RWPE1 (cell line): ENCODE data around the gene PEDS1.
"Not testable (repeated sequence)": the region's sequence is repeated elsewhere in the genome, so short reads cannot be mapped to it uniquely, and the experiment has no call there.

Experiments
- CTCF ChIA-PET: fragments of 350-600 bp; sonication (Branson Sonifier 250); formaldehyde crosslinking; extraction: SDS; loops from one replicate; lab custom pipeline; 2021; lab: Yijun Ruan, JAX
- POLR2A ChIA-PET: fragments of 400-600 bp; formaldehyde crosslinking; extraction: SDS; loops from one replicate; lab custom pipeline; 2020; ENCODE audit warnings: antibody characterized with exemption; ENCODE audit not compliant: low non-redundant PET; lab: Yijun Ruan, JAX
- DNase-seq: peaks from one replicate; pipeline ENCODE4 v3.0.0; 2012; ENCODE audit warnings: low spot score
- H3K27ac ChIP-seq: fragments of 450-650 bp; 2 replicates; pipeline ENCODE4 v1.5.1; 2017
- TF ChIP-seq, protein P1 (sequence below): fragments of 450-650 bp; conservative IDR thresholded peaks from 2 replicates; pipeline ENCODE4 v1.5.1; 2017; ENCODE audit warnings: low read depth, mild to moderate bottlenecking

Gene PEDS1

DNA sequence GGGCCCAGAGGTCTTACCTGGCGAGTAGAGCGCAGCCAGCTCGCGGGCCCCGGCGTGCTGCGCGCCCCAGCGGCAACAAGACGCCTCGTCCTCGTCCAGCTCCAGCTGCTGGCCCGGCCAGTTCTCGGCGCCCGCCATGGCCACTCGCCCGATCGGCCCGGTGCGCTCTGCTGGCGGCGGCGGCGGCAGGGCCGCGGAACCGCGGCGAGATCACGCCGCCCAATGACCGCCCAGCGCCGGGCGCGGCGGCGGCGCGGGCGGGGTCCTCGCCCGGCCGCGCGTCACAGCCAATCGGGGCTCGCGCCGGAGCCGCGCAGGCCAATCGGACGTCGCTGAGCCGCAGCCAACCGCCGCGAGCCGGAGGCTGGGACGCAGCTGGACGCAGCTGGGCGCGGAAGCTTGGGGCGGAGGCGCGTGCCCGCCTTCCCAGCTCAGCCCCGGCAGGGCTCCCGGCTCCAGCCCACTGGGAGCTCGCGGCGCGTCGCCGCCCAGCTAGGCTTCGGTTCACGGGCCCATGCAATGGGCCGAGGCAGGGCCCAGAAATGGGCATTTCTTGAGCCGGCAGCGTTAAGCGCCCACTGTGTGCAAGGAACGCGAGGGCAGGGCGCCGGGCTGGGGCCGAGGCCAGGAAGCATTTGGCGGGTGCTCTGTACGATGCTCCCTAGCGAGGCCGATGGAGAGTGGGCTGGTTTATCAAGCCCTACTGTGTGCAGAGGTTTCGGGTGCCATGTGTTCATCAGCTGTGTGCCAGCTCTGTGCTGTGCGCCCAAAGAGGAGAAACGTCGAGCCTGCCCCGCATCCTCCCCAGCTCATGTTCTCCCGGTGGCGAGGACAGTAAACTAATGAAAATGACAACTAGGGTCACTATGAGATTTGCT is at the start of gene PEDS1:
Gene PEDS1 (minus strand): TSS at position 224 of the 878 bp plus-strand sequence. CDS start 86 bp downstream, at position 138.
- TF ChIP-seq, protein P1, sequence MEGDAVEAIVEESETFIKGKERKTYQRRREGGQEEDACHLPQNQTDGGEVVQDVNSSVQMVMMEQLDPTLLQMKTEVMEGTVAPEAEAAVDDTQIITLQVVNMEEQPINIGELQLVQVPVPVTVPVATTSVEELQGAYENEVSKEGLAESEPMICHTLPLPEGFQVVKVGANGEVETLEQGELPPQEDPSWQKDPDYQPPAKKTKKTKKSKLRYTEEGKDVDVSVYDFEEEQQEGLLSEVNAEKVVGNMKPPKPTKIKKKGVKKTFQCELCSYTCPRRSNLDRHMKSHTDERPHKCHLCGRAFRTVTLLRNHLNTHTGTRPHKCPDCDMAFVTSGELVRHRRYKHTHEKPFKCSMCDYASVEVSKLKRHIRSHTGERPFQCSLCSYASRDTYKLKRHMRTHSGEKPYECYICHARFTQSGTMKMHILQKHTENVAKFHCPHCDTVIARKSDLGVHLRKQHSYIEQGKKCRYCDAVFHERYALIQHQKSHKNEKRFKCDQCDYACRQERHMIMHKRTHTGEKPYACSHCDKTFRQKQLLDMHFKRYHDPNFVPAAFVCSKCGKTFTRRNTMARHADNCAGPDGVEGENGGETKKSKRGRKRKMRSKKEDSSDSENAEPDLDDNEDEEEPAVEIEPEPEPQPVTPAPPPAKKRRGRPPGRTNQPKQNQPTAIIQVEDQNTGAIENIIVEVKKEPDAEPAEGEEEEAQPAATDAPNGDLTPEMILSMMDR, result no peak
- CTCF ChIA-PET, result interaction anchor here (0.6 to 8.6 kb wide), 12 partner anchors 9 to 1505 kb away, joined by 3 to 126 read pairs (median 7); no protein-coding TSS in a partner anchor
- DNase-seq, result peak; percentile 99
- POLR2A ChIA-PET, result interaction anchor here (0.5 to 3.5 kb wide), 12 partner anchors 8 to 608 kb away, joined by 3 to 25 read pairs (median 6); no protein-coding TSS in a partner anchor
- peak within 1 kb of the TSS; percentile 98 for H3K27ac ChIP-seq

DNA sequence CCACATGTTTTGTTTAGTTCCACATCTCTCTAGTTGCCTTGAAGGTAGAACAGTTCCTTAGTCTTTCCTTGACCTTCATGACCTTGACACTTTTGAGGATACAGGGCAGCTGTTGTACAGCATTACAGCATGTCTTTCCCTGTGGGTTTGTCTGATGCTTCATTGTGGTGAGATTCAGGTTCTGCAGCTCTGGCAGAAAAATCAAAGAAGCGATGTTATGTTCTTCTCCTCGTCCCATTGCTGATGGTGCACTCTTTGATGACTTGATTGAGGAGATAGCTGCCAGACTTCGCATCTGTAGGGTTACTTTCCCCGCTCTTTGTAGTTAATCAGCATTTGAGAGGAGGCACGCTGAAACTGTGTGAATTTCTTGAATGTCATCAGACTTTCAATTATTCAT is 49.2 kb upstream of the PEDS1 start:
- POLR2A ChIA-PET, result no interaction called here
- CTCF ChIA-PET, result interaction anchor here (0.5 to 1.0 kb wide), 2 partner anchors 262 to 528 kb away, joined by 4 to 5 read pairs; no protein-coding TSS in a partner anchor
- TF ChIP-seq, protein P1, result no peak
- no peak overlapping the region for H3K27ac ChIP-seq
- no peak for DNase-seq

DNA sequence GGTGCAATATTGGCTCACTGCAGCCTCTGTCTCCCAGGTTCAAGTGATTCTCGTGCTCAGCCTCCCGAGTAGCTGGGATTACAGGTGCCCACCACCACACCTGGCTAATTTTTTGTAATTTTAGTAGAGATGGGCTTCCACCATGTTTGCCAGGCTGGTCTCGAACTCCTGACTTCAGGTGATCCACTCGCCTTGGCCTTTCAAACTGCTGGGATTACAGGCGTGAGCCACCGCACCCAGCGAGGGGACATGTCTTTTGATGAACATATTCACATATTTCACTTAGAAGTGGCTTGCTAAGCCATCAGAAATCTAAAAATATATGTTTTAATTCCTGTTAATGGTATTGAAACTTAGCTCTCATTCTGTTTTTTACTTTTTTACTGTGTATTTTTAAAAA is 48.2 kb upstream of the PEDS1 start:
- CTCF ChIA-PET, result interaction anchor here (0.5 to 0.6 kb wide), 3 partner anchors 9 to 281 kb away, joined by 3 to 7 read pairs (median 3); no protein-coding TSS in a partner anchor

DNA sequence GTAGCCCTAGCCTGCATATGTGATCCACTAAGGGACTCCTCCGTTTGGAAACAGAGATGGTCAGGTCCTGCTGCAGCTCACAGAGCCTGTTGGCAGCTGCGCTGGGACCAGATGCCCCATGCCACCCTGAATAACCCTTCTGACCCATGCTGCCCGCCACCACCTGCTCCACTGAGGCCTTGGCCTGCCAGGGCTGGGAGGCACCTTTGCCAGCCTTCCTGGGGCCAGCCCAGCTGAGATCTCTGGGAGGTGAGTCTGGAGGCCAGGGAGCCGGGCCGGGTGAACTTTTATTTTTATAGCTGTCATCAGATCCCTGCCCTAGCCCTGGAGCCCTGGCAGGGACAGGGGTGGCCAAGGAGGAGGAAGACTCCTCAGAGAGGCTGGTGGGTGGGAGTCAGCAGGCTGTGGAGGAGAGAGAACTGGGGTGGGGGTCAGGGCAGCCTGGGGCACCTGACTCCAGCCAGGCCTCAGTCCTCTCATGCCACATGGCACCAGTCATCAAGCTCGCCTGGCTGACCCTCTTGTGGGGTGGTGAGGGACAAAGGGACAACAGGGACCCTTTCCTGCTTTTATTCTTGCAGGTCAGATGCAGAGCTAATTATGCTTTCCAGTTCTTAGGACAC is 47.1 kb upstream of the PEDS1 start:
- no peak for DNase-seq
- H3K27ac ChIP-seq, result peak overlapping the region; percentile 24
- TF ChIP-seq, protein P1, result no peak
- POLR2A ChIA-PET, result no interaction called here
- CTCF ChIA-PET, result interaction anchor here (0.6 to 0.9 kb wide), 4 partner anchors 11 to 203 kb away, joined by 3 to 8 read pairs (median 3); no protein-coding TSS in a partner anchor

More for the DNA sequence above, 48.2 kb upstream of the PEDS1 start:
- H3K27ac ChIP-seq, DNase-seq, POLR2A ChIA-PET: not testable (repeated sequence)

DNA sequence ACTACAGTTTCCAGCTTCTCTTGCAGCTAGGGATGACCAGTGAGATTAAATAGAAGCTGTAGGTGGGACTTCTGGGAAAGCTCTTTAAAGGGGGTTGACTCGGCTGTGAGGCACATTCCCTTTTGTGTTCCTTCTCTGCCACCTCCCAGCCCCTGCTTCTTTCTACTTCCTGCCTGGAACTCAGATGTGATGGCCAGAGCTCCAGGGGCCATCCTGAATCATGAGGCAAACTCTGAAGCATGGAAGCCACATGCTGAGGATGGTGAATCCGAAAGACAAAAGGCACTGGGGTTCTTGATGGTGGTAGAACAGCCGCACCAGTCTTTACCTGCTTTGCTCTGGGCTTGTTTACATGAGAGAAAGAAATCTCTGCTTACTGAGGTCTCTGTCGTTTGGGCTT is 46.2 kb upstream of the PEDS1 start:
- H3K27ac ChIP-seq, result no peak overlapping the region
- ChIA-PET POLR2A (no interaction called here), CTCF (interaction anchor here (0.6 to 0.9 kb wide), 3 partner anchors 25 to 207 kb away, joined by 3 read pairs; no protein-coding TSS in a partner anchor)
- TF ChIP-seq, protein P1, result no peak
- no peak for DNase-seq

DNA sequence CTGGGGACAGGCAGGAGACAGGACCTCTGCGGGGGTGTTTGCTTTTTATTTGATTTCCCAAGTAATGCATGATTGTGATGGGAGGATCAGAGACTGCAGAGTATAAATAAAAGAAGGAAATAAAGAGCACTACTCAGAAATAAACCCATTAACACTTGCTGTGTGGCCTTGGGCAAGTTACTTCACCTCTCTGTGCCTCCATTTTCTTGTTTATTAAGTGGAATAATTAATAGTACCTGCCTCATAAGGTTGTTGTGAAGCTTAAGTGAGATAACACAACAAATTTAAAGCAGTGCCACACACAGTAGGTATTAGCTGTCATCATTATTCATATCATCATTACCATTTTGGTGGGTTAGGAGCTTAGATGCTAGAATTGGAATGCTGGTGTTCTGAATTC is 45.2 kb upstream of the PEDS1 start:
- peak overlapping the region; percentile 6; the same call in 1 of the 2 replicates for H3K27ac ChIP-seq
- ChIA-PET CTCF (no interaction called here), POLR2A (no interaction called here)
- no peak for DNase-seq
- TF ChIP-seq, protein P1, result no peak
